ENCODE data around the gene TRIM37.

TRIM37 gene

GRCh38 chr17:59106463-59107305 is at the start of gene TRIM37 (continued):
- TF ChIP-seq ZNF580 (tag by site-specific recombination; IDR thresholded peaks at IDR 0.05) (peak; percentile 48; the same call in 1 of the 2 replicates), GLIS1 (tag by site-specific recombination; IDR thresholded peaks at IDR 0.05) (peak; percentile 88), ZNF112 (tag by site-specific recombination; IDR thresholded peaks at IDR 0.05) (no peak), PRDM4 (tag by site-specific recombination; IDR thresholded peaks at IDR 0.05) (no peak; the same call in none of the 2 replicates), ZNF416 (tag by site-specific recombination; IDR thresholded peaks at IDR 0.05) (no peak), ZNF571 (tag by site-specific recombination; IDR thresholded peaks at IDR 0.05) (no peak), ZNF132 (tag by site-specific recombination; IDR thresholded peaks at IDR 0.05; ENCODE audit: borderline replicate concordance) (no peak), ZNF701 (tag by site-specific recombination; IDR thresholded peaks at IDR 0.05) (no peak), ZNF138 (tag by site-specific recombination; IDR thresholded peaks at IDR 0.05; ENCODE audit: borderline replicate concordance) (no peak), ZNF677 (tag by site-specific recombination; IDR thresholded peaks at IDR 0.05) (no peak), ZNF623 (tag by site-specific recombination; IDR thresholded peaks at IDR 0.05) (peak; percentile 85), ZNF140 (tag by site-specific recombination; IDR thresholded peaks at IDR 0.05) (no peak), ZNF585B (tag by site-specific recombination; IDR thresholded peaks at IDR 0.05) (no peak), ZBTB49 (tag by site-specific recombination; IDR thresholded peaks at IDR 0.05; ENCODE audit: low read depth) (no peak), ZBTB1 (tag by site-specific recombination; IDR thresholded peaks at IDR 0.05) (0 out of 2 replicates have a peak, but pooled peaks have one; percentile 12), ZNF558 (tag by site-specific recombination; IDR thresholded peaks at IDR 0.05) (no peak; the same call in 1 of the 2 replicates), ZSCAN30 (tag by site-specific recombination; IDR thresholded peaks at IDR 0.05) (peak; percentile 96), ZXDB (tag by site-specific recombination; IDR thresholded peaks at IDR 0.05) (peak; percentile 68), ZNF266 (tag by site-specific recombination; IDR thresholded peaks at IDR 0.05; ENCODE audit: low read depth) (no peak; the same call in 1 of the 2 replicates), ZEB2 (tag by site-specific recombination; IDR thresholded peaks at IDR 0.05) (peak; percentile 85), KLF1 (tag by site-specific recombination; IDR thresholded peaks at IDR 0.05) (peak; percentile 98), HOXC10 (CRISPR knock-in tag; IDR thresholded peaks at IDR 0.05) (no peak), ZNF561 (tag by site-specific recombination; IDR thresholded peaks at IDR 0.05; ENCODE audit: borderline replicate concordance) (no peak; the same call in 1 of the 2 replicates), ZNF777 (tag by site-specific recombination; IDR thresholded peaks at IDR 0.05; ENCODE audit: borderline replicate concordance) (no peak), ZNF501 (tag by site-specific recombination; IDR thresholded peaks at IDR 0.05) (peak; percentile 42), ZFP69B (tag by site-specific recombination; IDR thresholded peaks at IDR 0.05) (peak; percentile 98)
- TF ChIP-seq, protein P1, sequence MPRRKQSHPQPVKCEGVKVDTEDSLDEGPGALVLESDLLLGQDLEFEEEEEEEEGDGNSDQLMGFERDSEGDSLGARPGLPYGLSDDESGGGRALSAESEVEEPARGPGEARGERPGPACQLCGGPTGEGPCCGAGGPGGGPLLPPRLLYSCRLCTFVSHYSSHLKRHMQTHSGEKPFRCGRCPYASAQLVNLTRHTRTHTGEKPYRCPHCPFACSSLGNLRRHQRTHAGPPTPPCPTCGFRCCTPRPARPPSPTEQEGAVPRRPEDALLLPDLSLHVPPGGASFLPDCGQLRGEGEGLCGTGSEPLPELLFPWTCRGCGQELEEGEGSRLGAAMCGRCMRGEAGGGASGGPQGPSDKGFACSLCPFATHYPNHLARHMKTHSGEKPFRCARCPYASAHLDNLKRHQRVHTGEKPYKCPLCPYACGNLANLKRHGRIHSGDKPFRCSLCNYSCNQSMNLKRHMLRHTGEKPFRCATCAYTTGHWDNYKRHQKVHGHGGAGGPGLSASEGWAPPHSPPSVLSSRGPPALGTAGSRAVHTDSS (tag by site-specific recombination; IDR thresholded peaks at IDR 0.05), result no peak
- TF ChIP-seq, protein P2, sequence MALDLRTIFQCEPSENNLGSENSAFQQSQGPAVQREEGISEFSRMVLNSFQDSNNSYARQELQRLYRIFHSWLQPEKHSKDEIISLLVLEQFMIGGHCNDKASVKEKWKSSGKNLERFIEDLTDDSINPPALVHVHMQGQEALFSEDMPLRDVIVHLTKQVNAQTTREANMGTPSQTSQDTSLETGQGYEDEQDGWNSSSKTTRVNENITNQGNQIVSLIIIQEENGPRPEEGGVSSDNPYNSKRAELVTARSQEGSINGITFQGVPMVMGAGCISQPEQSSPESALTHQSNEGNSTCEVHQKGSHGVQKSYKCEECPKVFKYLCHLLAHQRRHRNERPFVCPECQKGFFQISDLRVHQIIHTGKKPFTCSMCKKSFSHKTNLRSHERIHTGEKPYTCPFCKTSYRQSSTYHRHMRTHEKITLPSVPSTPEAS (tag by site-specific recombination; IDR thresholded peaks at IDR 0.05), result peak; percentile 12; the same call in 1 of the 2 replicates
- TF ChIP-seq, protein P3, sequence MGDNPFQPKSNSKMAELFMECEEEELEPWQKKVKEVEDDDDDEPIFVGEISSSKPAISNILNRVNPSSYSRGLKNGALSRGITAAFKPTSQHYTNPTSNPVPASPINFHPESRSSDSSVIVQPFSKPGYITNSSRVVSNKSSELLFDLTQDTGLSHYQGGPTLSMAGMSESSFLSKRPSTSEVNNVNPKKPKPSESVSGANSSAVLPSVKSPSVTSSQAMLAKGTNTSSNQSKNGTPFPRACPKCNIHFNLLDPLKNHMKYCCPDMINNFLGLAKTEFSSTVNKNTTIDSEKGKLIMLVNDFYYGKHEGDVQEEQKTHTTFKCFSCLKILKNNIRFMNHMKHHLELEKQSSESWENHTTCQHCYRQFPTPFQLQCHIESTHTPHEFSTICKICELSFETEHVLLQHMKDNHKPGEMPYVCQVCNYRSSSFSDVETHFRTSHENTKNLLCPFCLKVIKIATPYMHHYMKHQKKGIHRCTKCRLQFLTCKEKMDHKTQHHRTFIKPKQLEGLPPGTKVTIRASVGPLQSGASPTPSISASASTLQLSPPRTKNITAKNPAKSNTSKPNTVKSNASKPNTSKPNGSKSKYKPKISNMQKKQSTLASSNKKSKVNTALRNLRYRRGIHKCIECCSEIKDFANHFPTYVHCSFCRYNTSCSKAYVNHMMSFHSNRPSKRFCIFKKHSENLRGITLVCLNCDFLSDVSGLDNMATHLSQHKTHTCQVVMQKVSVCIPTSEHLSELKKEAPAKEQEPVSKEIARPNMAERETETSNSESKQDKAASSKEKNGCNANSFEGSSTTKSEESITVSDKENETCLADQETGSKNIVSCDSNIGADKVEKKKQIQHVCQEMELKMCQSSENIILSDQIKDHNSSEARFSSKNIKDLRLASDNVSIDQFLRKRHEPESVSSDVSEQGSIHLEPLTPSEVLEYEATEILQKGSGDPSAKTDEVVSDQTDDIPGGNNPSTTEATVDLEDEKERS (tag by site-specific recombination; IDR thresholded peaks at IDR 0.05), result no peak
